ENCODE measurements around the gene TSHZ3.

DNA sequence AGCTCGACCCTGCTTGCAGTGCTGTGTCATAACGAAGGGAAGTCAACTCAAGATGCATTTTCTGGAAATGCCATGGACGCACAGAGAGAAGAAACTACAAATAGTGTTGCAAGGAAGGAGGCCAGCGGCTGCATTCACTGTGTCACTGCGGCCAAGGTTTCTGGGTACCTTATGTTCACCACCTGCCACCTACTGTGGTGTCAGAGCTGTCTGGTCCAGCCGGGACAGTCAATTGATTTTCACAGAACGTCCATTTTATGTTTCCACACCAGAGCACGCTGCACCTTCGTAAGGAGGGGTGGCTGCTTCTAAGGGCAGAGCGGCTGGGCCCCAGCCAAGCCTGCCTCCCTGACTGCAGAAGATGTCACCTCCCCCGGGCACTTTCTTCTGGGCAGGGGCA is 17.7 kb downstream of the TSHZ3 start:
- TF ChIP-seq, protein P1, sequence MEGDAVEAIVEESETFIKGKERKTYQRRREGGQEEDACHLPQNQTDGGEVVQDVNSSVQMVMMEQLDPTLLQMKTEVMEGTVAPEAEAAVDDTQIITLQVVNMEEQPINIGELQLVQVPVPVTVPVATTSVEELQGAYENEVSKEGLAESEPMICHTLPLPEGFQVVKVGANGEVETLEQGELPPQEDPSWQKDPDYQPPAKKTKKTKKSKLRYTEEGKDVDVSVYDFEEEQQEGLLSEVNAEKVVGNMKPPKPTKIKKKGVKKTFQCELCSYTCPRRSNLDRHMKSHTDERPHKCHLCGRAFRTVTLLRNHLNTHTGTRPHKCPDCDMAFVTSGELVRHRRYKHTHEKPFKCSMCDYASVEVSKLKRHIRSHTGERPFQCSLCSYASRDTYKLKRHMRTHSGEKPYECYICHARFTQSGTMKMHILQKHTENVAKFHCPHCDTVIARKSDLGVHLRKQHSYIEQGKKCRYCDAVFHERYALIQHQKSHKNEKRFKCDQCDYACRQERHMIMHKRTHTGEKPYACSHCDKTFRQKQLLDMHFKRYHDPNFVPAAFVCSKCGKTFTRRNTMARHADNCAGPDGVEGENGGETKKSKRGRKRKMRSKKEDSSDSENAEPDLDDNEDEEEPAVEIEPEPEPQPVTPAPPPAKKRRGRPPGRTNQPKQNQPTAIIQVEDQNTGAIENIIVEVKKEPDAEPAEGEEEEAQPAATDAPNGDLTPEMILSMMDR (IDR thresholded peaks at IDR 0.05; ENCODE audit: insufficient read depth, low read depth, low read length) = no peak
- TF ChIP-seq EZH2 (IDR thresholded peaks at IDR 0.05; ENCODE audit: insufficient read depth, low read length) = no peak

Data from astrocyte (in vitro differentiated cells and primary cell).